DMS 273 (cell line): Measurements from ENCODE around the gene GKN1.

Experiments used
- DNase-seq: peaks from one replicate; lab custom pipeline; 2025; ENCODE audit not compliant: unreplicated experiment; lab: John Stamatoyannopoulos, UW

The GKN1 gene

GRCh38 chr2:68959001-68959400 lies 15.4 kb upstream of the GKN1 start:
- peak; percentile 32 for DNase-seq

GRCh38 chr2:68961380-68961779 lies 13.1 kb upstream of the GKN1 start:
- DNase-seq, result no peak

GRCh38 chr2:68964282-68964681 lies 10.2 kb upstream of the GKN1 start:
- no peak for DNase-seq

- no peak for DNase-seq
Measured at GRCh38 chr2:68968221-68968620, 6.2 kb upstream of the GKN1 start.

GRCh38 chr2:68969736-68970490 lies 4.5 kb upstream of the GKN1 start:
- DNase-seq, result no peak

- DNase-seq, result no peak
Measured at GRCh38 chr2:68970566-68971265, 3.7 kb upstream of the GKN1 start.

- no peak for DNase-seq
Measured at GRCh38 chr2:68971591-68972231, 2.7 kb upstream of the GKN1 start.

- DNase-seq, result no peak
Measured at GRCh38 chr2:68974946-68975665, 670 bp downstream of the GKN1 start.

GRCh38 chr2:68975844-68976243 lies 1.4 kb downstream of the GKN1 start:
- DNase-seq, result no peak

- no peak for DNase-seq
Measured at GRCh38 chr2:68977453-68977852, 3.0 kb downstream of the GKN1 start.

- DNase-seq, result no peak
Measured at GRCh38 chr2:68978098-68978497, 3.7 kb downstream of the GKN1 start.

GRCh38 chr2:68980956-68981355 lies 6.5 kb downstream of the GKN1 start:
- DNase-seq, result peak; percentile 18

GRCh38 chr2:68987021-68987503 lies 12.6 kb downstream of the GKN1 start:
- DNase-seq, result no peak

- no peak for DNase-seq
Measured at GRCh38 chr2:68989035-68989434, 14.6 kb downstream of the GKN1 start.

- DNase-seq, result no peak
Measured at GRCh38 chr2:68992341-68992740, 17.9 kb downstream of the GKN1 start.

- no peak for DNase-seq
Measured at GRCh38 chr2:68992933-68993332, 18.5 kb downstream of the GKN1 start.

- no peak for DNase-seq
Measured at GRCh38 chr2:68993660-68994059, 19.2 kb downstream of the GKN1 start.

- DNase-seq, result no peak
Measured at GRCh38 chr2:68994864-68995263, 20.4 kb downstream of the GKN1 start.

GRCh38 chr2:68995916-68996315 lies 21.5 kb downstream of the GKN1 start:
- no peak for DNase-seq

GRCh38 chr2:68997401-68997800 lies 23.0 kb downstream of the GKN1 start:
- no peak for DNase-seq

GRCh38 chr2:69001879-69002278 lies 27.4 kb downstream of the GKN1 start:
- DNase-seq, result no peak
